Memory B cell (primary cell): ENCODE results near the gene TBC1D2B.

Experiments used
- ATAC-seq: fragments of 150-1000 bp; cut with Tn5 transposase; 2 replicates; pipeline ENCODE4 v1.10.0; 2021; ENCODE audit warnings: low read depth, mild to moderate bottlenecking, moderate library complexity
- DNase-seq, 2 donors: peaks; one replicate each; pipeline ENCODE4 v3.0.0; 2022; ENCODE audit warnings: low spot score in 2 of 2
- H3K27ac Mint-ChIP-seq: one replicate; pipeline ENCODE4 v1.8.0; 2022; ENCODE audit warnings: mild to moderate bottlenecking, moderate library complexity, mixed read lengths
- H3K27me3 Mint-ChIP-seq: one replicate; pipeline ENCODE4 v1.8.0; 2022; ENCODE audit warnings: mixed read lengths
- H3K36me3 Mint-ChIP-seq: one replicate; pipeline ENCODE4 v1.8.0; 2022; ENCODE audit warnings: mild to moderate bottlenecking, mixed read lengths
- H3K4me1 Mint-ChIP-seq: one replicate; pipeline ENCODE4 v1.8.0; 2022; ENCODE audit warnings: mixed read lengths
- H3K4me3 Mint-ChIP-seq: one replicate; pipeline ENCODE4 v1.8.0; 2022; ENCODE audit warnings: mild to moderate bottlenecking, moderate library complexity, mixed read lengths
- H3K9me3 Mint-ChIP-seq: one replicate; pipeline ENCODE4 v1.8.0; 2022; ENCODE audit warnings: mixed read lengths

Gene TBC1D2B

GRCh38 chr15:78103406-78104118 is 26.1 kb upstream of the TBC1D2B start:
- DNase-seq (no peak), ATAC-seq (no peak)
- Mint-ChIP-seq H3K27ac (no peak overlapping the region), H3K36me3 (no peaks in the 10 kb centered on the region), H3K4me3 (no peak overlapping the region), H3K27me3 (no peaks in the 10 kb centered on the region), H3K4me1 (peaks cover 3% of the 10 kb centered on the region), H3K9me3 (no peaks in the 10 kb centered on the region)

DNA sequence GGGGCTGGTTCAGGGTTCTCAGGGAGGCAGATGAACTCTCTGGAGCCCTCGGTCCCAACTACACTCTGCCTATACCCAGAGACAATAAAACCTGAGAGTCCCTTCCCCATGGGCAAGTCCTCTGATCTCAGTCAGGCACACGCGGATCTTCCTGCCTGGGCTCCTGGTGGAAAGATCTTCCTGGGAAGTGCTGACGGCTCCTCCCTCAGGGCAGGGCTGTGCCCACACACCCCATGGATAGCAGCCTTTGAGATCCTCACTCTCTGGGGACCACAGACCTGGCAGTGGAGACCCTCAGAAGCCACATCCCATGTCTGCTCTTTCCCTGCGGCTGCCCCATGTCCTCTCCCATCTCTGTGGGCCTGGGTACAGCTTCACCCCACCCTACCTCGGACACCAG is 25.2 kb upstream of the TBC1D2B start:
- Mint-ChIP-seq H3K27me3 (no peaks in the 10 kb centered on the region), H3K4me3 (no peak overlapping the region), H3K36me3 (no peaks in the 10 kb centered on the region), H3K4me1 (peaks cover 3% of the 10 kb centered on the region), H3K27ac (no peak overlapping the region), H3K9me3 (no peaks in the 10 kb centered on the region)
- DNase-seq (no peak), ATAC-seq (no peak)

DNA sequence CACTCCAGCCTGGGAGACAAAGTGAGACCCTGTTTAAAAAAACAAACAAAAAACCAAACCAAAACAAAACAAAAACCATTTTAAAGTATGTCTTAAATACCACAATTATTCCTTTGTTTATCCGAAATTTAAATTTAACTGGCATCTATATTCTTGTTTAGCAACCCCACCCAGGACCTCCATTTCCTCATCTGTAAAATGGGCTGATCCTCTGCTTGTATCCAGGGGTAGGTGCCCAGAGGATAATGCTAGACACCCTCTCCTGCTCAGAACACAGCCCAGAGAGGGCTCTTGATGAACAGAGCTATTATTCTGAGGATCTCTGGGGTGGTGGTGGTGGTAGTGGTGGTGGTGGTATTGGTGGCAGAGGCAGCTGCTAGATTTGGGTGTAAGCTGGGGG is 24.7 kb upstream of the TBC1D2B start:
- H3K4me1 Mint-ChIP-seq, result peaks cover 3% of the 10 kb centered on the region
- no peaks in the 10 kb centered on the region for H3K9me3 Mint-ChIP-seq
- DNase-seq, result no peak
- ATAC-seq, result no peak
- H3K36me3 Mint-ChIP-seq, result no peaks in the 10 kb centered on the region
- no peaks in the 10 kb centered on the region for H3K27me3 Mint-ChIP-seq
- H3K27ac Mint-ChIP-seq, result no peak overlapping the region
- no peak overlapping the region for H3K4me3 Mint-ChIP-seq

GRCh38 chr15:78101423-78102105 is 24.1 kb upstream of the TBC1D2B start:
- Mint-ChIP-seq H3K27ac (no peak overlapping the region), H3K4me1 (peaks cover 3% of the 10 kb centered on the region), H3K27me3 (no peaks in the 10 kb centered on the region), H3K36me3 (no peaks in the 10 kb centered on the region), H3K9me3 (no peaks in the 10 kb centered on the region), H3K4me3 (no peak overlapping the region)
- DNase-seq, result no peak
- ATAC-seq, result no peak

- H3K4me3 Mint-ChIP-seq, result no peak overlapping the region
- H3K9me3 Mint-ChIP-seq, result no peaks in the 10 kb centered on the region
- no peaks in the 10 kb centered on the region for H3K36me3 Mint-ChIP-seq
- H3K27ac Mint-ChIP-seq, result no peak overlapping the region
- H3K4me1 Mint-ChIP-seq, result peaks cover 3% of the 10 kb centered on the region
- no peaks in the 10 kb centered on the region for H3K27me3 Mint-ChIP-seq
- ATAC-seq (no peak), DNase-seq (no peak)
Observed at GRCh38 chr15:78100886-78101285, 23.4 kb upstream of the TBC1D2B start.

DNA sequence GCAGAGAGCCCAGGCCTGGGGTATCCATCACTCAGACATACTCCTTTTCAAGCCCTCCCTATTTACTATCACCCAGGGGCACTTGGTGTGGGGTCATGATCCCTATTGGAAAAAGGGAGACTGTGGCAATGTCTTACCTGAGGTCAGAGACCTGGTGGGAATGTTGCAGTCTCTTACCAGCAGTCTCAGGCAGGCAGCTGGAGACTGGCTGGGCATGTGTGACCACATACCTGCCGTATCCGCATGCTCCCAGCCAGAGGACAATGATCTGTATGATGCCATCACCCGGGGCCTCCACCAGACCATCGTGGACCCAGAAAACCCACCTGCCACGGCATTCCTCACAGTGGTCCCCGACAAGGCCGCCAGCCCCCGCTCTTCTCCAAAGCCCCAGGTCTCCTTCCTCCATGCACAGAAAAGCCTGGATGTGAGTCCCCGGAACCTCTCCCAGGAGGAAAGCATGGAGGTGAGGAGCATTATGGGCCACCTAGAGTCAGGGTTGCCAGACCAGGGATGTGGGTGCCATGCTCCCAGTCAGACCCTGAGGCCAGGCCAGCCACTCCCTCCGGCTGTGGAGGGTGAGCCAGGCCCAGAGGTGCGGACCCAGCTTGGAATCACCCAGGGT is 20.7 kb upstream of the TBC1D2B start:
- ATAC-seq (no peak), DNase-seq (no peak)
- no peaks in the 10 kb centered on the region for H3K9me3 Mint-ChIP-seq
- no peak overlapping the region for H3K4me3 Mint-ChIP-seq
- no peak overlapping the region for H3K27ac Mint-ChIP-seq
- no peaks in the 10 kb centered on the region for H3K27me3 Mint-ChIP-seq
- no peaks in the 10 kb centered on the region for H3K4me1 Mint-ChIP-seq
- no peaks in the 10 kb centered on the region for H3K36me3 Mint-ChIP-seq

GRCh38 chr15:78097667-78098066 is 20.2 kb upstream of the TBC1D2B start:
- DNase-seq, result no peak

DNA sequence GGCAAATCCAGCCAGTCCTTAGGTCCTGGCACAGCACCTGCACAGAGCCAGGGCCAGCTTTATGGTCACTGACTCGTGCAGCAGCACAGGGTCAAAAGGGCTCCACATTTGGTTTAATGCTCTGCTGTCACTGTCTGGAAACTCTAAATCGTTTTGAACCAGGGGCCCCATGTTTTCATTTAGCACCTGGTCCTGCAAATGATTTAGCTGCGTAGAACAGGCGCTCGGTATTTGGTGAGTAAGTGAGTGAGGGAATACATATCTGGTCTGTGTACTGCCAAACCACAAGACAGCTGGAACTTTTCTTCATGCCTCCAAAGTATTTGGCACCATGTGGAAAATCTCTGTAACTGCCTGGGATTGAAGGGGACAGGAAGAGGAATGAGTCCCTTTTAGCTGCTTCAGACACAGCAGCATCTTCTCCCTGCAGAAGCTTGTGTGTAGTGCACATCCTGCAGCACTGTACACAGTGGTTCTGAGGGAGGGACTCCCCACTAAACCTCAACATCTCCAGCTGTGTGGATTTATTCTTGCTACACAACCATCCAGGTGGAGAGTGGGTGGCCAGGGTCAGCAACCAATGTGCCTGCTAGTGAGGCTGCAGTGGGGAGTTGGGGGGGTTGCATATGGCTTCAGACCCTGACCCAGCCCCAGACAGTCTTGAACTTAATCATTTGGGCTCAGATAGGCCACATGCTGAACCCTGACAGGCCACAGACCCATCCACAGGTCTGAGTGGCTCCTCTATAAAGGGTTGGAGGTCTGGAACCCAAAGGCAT is 15.9 kb upstream of the TBC1D2B start:
- peaks cover 4% of the 10 kb centered on the region for H3K27me3 Mint-ChIP-seq
- H3K9me3 Mint-ChIP-seq, result no peaks in the 10 kb centered on the region
- no peak overlapping the region for H3K27ac Mint-ChIP-seq

More at GRCh38 chr15:78097667-78098066, 20.2 kb upstream of the TBC1D2B start:
- no peaks in the 10 kb centered on the region for H3K4me1 Mint-ChIP-seq
- H3K27ac Mint-ChIP-seq, result no peak overlapping the region
- H3K4me3 Mint-ChIP-seq, result no peak overlapping the region
- H3K9me3 Mint-ChIP-seq, result no peaks in the 10 kb centered on the region
- H3K27me3 Mint-ChIP-seq, result no peaks in the 10 kb centered on the region
- ATAC-seq, result no peak
- no peaks in the 10 kb centered on the region for H3K36me3 Mint-ChIP-seq

DNA sequence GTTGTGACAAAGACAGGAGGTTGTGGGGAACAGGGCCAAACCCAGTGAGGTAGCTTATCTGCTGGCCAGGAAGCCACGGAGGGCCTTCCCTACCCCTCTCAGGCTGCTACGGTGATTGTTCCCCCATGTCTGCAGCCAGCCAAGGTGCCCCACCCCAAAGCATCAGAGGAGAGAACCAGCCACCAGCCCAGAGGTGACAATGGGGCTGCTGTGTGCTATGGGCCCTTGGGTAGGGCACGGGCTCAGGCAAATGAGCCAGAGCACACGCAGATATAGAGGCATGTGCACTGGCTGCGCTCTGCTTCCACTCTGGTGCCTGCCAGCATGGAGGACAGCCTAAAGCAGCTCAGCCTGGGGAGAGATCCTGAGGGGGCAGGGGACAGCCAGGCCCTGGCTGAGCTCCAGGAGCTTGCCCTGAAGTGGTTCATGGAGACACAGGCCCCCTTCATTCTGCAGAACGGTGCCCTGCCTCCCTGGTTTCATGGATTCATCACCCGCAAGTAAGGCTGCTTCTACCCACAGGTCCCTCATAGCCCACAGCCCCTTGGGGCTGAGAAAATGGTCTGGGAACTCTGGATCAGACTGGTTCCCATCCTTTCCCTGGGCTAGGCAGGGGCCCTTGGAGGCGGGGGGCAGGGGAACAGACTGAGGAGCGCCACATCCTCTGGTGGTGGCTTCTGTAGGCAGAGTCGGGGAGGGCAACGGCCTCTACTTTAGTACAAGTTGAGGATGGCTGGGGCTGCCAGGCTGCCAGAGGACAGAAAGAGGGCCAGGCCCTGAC is 14.9 kb upstream of the TBC1D2B start, which contains the start of gene SH2D7:
SH2D7 (plus strand) TSS at position 301 of the 781 bp plus-strand sequence; CDS start at position 325, 24 bp downstream.
- Mint-ChIP-seq H3K27me3 (peaks cover 4% of the 10 kb centered on the region), H3K27ac (no peak within 1 kb of the TSS), H3K4me1 (peaks cover 10% of the 10 kb centered on the region), H3K4me3 (no peak within 1 kb of the TSS), H3K9me3 (no peaks in the 10 kb centered on the region), H3K36me3 (no peaks in the 10 kb centered on the region)
- DNase-seq, result no peak
- no peak for ATAC-seq

More for the DNA sequence above, 15.9 kb upstream of the TBC1D2B start:
- H3K36me3 Mint-ChIP-seq, result no peaks in the 10 kb centered on the region
- ATAC-seq (no peak), DNase-seq (no peak)
- no peak overlapping the region for H3K4me3 Mint-ChIP-seq
- H3K4me1 Mint-ChIP-seq, result peaks cover 4% of the 10 kb centered on the region

DNA sequence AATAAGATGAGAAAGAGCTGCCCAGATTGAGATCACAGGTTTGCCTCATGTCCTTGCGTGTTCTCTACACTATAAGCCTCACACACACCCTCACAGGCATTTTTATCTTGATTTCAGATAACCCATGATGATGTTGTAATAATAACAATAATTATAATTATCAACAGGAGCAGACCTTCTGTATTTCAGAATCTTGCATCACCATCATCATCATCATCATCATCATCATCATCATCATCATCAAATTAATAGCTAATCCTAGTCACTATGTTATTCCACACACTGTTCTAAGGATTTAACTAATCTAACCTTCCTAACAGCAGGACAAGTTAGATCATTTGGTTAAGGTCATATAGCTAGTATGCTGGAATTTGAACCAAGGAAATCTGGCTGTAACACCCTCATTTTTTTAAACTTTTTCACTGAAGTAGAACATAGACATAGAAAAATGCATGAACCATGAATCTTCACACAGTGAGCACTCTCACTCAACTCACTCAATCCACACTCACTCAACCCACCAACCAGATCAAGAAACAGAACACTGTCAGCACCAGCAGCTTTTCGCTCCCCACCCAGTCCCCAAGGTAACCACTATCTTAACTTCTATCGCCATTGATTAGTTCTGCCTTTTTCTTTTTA is 13.0 kb upstream of the TBC1D2B start:
- ATAC-seq (no peak), DNase-seq (no peak)
- H3K4me3 Mint-ChIP-seq, result no peak overlapping the region
- peaks cover 4% of the 10 kb centered on the region for H3K27me3 Mint-ChIP-seq
- H3K27ac Mint-ChIP-seq, result no peak overlapping the region
- H3K4me1 Mint-ChIP-seq, result peaks cover 10% of the 10 kb centered on the region
- H3K36me3 Mint-ChIP-seq, result no peaks in the 10 kb centered on the region
- H3K9me3 Mint-ChIP-seq, result no peaks in the 10 kb centered on the region

DNA sequence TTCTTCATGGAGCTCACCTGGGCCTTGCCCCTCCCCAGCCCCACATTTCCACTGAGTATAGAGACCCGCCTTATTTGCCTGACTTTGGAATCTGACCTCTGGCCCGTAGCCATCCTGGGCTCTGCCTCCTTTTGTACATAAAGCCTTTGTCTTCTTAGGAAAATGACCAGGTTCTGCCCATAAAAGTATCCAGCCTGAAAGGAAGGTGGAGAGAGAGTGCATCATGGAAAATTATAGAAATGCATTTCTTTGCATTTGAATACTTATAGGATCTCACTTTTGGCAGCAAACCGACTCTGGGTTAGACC is 11.2 kb upstream of the TBC1D2B start:
- H3K27ac Mint-ChIP-seq, result no peak overlapping the region
- H3K4me1 Mint-ChIP-seq, result peaks cover 10% of the 10 kb centered on the region
- H3K4me3 Mint-ChIP-seq, result no peak overlapping the region
- H3K36me3 Mint-ChIP-seq, result no peaks in the 10 kb centered on the region
- DNase-seq (no peak), ATAC-seq (no peak)
- H3K9me3 Mint-ChIP-seq, result no peaks in the 10 kb centered on the region
- peaks cover 4% of the 10 kb centered on the region for H3K27me3 Mint-ChIP-seq

DNA sequence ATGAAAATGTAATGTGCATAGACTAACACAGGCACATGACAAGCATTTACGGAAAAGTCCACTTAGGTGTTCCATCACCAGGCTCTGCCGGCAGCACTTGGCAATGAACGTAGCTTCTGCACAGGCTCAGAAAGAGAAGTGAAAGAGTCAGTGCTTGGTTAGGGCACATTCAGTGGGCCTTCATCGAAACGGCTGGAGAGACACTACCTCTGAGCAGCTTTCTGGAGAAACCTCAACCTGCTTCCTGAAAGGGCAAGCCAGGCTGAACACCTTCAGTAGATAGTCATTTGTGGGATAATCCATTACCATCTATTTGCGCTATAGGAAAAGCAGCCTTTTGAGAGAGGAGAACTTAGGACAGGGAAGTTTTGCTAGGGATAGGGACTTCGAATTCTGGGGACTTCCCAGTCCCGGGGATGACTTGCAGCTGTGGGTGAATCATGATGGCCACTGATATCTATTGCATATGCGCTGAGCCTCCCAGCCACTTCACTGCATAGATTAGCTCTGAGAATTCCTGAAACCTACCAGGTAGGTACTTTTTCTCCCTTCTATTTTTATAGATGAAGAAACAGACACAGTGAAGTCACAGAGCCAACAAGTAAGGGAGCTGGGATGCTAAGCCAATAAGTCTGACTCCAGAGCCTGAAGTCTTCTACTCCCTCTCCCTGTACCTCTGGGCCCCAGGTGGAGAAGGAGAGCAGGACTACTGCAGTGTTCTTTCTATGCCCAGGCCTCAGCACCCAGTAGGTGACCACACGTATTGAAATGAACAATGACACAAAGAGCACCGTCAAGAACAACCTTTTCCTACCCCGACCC is 10.7 kb upstream of the TBC1D2B start:
- Mint-ChIP-seq H3K27ac (no peak overlapping the region), H3K9me3 (no peaks in the 10 kb centered on the region), H3K27me3 (peaks cover 4% of the 10 kb centered on the region), H3K4me1 (peaks cover 10% of the 10 kb centered on the region), H3K4me3 (no peak overlapping the region), H3K36me3 (no peaks in the 10 kb centered on the region)
- peak; percentile 99 for ATAC-seq
- DNase-seq, result peak; percentile 31 to 40
